Karpas-422 (cell line): ENCODE data around the gene ETAA1. TPM values are rescaled to one million over a fixed set of nuclear protein-coding genes. Genes with fewer than 3 reads are reported as not detected.

Experiments
- DNase-seq: peaks from one replicate; pipeline ENCODE4 v3.0.0-alpha.2; 2015
- H2AFZ ChIP-seq: fragments of 200-600 bp; sonication (generic); 2 replicates; pipeline ENCODE4 v1.6.1; 2014; ENCODE audit warnings: antibody characterized with exemption, low read length, mixed read lengths
- H3K27ac ChIP-seq: fragments of 200-600 bp; sonication (generic); 2 replicates; pipeline ENCODE4 v1.5.1; 2014; ENCODE audit warnings: mild to moderate bottlenecking, low read length, moderate library complexity
- H3K27me3 ChIP-seq: fragments of 200-600 bp; sonication (generic); 2 replicates; pipeline ENCODE4 v1.6.1; 2014; ENCODE audit warnings: low read length, mixed read lengths
- H3K36me3 ChIP-seq: fragments of 200-600 bp; sonication (generic); 2 replicates; pipeline ENCODE4 v1.6.1; 2014; ENCODE audit warnings: low read length, mixed read lengths; ENCODE audit not compliant: insufficient read depth
- H3K4me1 ChIP-seq: fragments of 200-600 bp; sonication (generic); 2 replicates; pipeline ENCODE4 v1.6.1; 2014; ENCODE audit warnings: mild to moderate bottlenecking, low read length, mixed read lengths
- H3K4me2 ChIP-seq: fragments of 200-600 bp; sonication (generic); 2 replicates; pipeline ENCODE4 v1.6.1; 2014; ENCODE audit warnings: low read length, low read depth, mild to moderate bottlenecking; ENCODE audit not compliant: poor library complexity, severe bottlenecking
- H3K4me3 ChIP-seq: fragments of 200-600 bp; sonication (generic); 2 replicates; pipeline ENCODE4 v1.5.1; 2014; ENCODE audit warnings: mild to moderate bottlenecking, antibody characterized with exemption, low read length, mixed read lengths
- H3K79me2 ChIP-seq: fragments of 200-600 bp; sonication (generic); 2 replicates; pipeline ENCODE4 v1.6.1; 2014; ENCODE audit warnings: mild to moderate bottlenecking, low read length, mixed read lengths
- H3K9ac ChIP-seq: fragments of 200-600 bp; sonication (generic); 2 replicates; pipeline ENCODE4 v1.6.0; 2014; ENCODE audit warnings: low read length
- H3K9me2 ChIP-seq: fragments of 200-600 bp; sonication (generic), shearing (Covaris generic); replicated peaks from 2 replicates; pipeline ENCODE4 v1.6.0; 2014; ENCODE audit warnings: mild to moderate bottlenecking, low read length, moderate library complexity; ENCODE audit not compliant: insufficient read depth
- H3K9me3 ChIP-seq: fragments of 300-700, 200-600 bp; sonication (generic); 2 replicates; pipeline ENCODE4 v1.6.1; 2014; ENCODE audit warnings: low read length, mixed read lengths
- H4K20me1 ChIP-seq: fragments of 200-600 bp; sonication (generic); 2 replicates; pipeline ENCODE4 v1.6.1; 2014; ENCODE audit warnings: mild to moderate bottlenecking, antibody characterized with exemption, low read length, low read depth; ENCODE audit not compliant: insufficient read depth
- total RNA-seq: library from RNA; depleted of rRNA; stranded (reverse); fragments of >200 nt; shearing (Covaris generic); gene quantifications from 2 replicates; pipeline ENCODE4 v1.2.3, GENCODE V29; 2014; ENCODE audit warnings: low replicate concordance

Gene ETAA1
- total RNA-seq, 1 experiment from 2014 or later, result 38.2 TPM

DNA sequence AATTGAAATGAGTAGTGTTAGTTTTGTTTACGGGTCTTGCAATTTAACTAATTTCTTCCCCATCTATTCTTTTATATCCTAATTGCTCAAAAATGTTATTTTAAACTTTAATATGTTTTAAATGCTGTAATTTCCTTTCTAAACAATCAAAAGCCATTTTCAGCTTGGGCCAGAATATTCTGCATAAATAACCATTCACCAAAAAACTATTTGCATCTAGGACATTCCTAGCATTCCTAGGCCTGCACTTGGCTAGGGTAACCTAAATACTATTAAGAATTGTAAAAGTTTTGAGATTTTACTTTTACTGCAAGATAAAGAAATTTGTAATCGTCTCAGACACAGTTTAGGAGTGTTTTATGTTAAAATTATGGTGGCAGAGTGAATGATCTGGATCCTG, 7.8 kb upstream of the ETAA1 start:
- DNase-seq, result no peak
- Histone ChIP-seq H3K4me3 (no peak overlapping the region), H2AFZ (no peak overlapping the region), H4K20me1 (no peaks in the 10 kb centered on the region), H3K9me2 (no peaks in the 10 kb centered on the region), H3K27ac (no peak overlapping the region), H3K9me3 (no peaks in the 10 kb centered on the region), H3K36me3 (no peaks in the 10 kb centered on the region), H3K27me3 (no peaks in the 10 kb centered on the region), H3K4me2 (no peak overlapping the region), H3K4me1 (no peaks in the 10 kb centered on the region), H3K79me2 (no peaks in the 10 kb centered on the region), H3K9ac (no peak overlapping the region)

DNA sequence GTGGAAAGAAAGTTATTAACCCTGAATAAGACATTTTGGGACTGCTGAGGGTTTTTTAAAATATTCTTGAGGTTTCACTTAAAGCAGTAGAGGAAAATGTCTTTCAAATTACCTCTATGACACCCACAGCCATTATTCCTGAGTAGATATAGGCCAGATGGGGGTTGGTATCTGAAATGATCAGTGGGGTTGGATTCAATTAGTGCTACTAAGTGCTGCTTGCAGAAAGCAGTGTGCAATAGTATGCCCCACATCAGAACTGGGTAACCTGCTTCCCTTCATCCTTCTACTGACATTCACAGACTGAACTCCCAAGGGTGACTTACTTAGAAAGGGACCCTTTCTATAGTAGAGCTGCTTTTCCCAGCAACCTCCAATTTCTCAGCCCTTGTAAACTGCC, 7.3 kb upstream of the ETAA1 start:
- Histone ChIP-seq H3K4me1 (no peaks in the 10 kb centered on the region), H3K27me3 (no peaks in the 10 kb centered on the region), H3K4me2 (no peak overlapping the region), H3K4me3 (no peak overlapping the region), H4K20me1 (no peaks in the 10 kb centered on the region), H3K79me2 (no peaks in the 10 kb centered on the region), H3K9ac (no peak overlapping the region), H3K27ac (no peak overlapping the region), H2AFZ (no peak overlapping the region), H3K9me2 (no peaks in the 10 kb centered on the region), H3K9me3 (no peaks in the 10 kb centered on the region), H3K36me3 (no peaks in the 10 kb centered on the region)
- DNase-seq, result no peak

GRCh38 chr2:67393237-67393636, 3.9 kb upstream of the ETAA1 start:
- H3K4me2 ChIP-seq, result no peak overlapping the region
- H3K4me3 ChIP-seq, result no peak overlapping the region
- no peaks in the 10 kb centered on the region for H3K36me3 ChIP-seq
- H4K20me1 ChIP-seq, result no peaks in the 10 kb centered on the region
- no peak overlapping the region for H2AFZ ChIP-seq
- H3K27me3 ChIP-seq, result no peaks in the 10 kb centered on the region
- H3K9ac ChIP-seq, result no peak overlapping the region
- no peaks in the 10 kb centered on the region for H3K9me2 ChIP-seq
- peaks cover 7% of the 10 kb centered on the region for H3K4me1 ChIP-seq
- peaks cover 10% of the 10 kb centered on the region for H3K79me2 ChIP-seq
- no peak for DNase-seq
- H3K27ac ChIP-seq, result no peak overlapping the region
- no peaks in the 10 kb centered on the region for H3K9me3 ChIP-seq

DNA sequence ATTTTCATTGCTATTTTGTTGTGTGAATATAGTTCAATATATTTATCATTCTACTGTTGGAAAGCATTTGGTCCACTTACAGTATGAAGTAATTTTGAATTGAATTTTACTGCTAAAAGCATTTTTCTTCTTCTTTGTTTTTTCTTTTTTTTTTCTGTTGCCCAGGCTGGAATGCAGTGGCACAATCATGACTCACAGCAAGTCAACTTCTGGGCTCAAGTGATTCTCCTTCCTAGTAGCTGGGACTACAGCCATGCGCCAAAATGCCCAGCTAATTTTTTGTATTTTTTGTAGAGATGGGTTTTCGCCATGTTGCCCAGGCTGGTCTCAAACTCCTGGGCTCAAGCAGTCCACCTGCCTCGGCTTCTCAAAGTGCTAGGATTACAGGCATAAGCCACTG, 2.4 kb upstream of the ETAA1 start:
- no peak overlapping the region for H3K4me3 ChIP-seq
- H3K9ac ChIP-seq, result no peak overlapping the region
- H4K20me1 ChIP-seq, result no peaks in the 10 kb centered on the region
- DNase-seq, result no peak
- no peaks in the 10 kb centered on the region for H3K27me3 ChIP-seq
- H3K4me1 ChIP-seq, result peaks cover 20% of the 10 kb centered on the region
- H3K27ac ChIP-seq, result no peak overlapping the region
- H3K4me2 ChIP-seq, result no peak overlapping the region
- H3K36me3 ChIP-seq, result peaks cover 9% of the 10 kb centered on the region; the same call in 1 of the 2 replicates
- no peaks in the 10 kb centered on the region for H3K9me3 ChIP-seq
- H2AFZ ChIP-seq, result no peak overlapping the region
- H3K9me2 ChIP-seq, result no peaks in the 10 kb centered on the region
- H3K79me2 ChIP-seq, result peaks cover 24% of the 10 kb centered on the region

DNA sequence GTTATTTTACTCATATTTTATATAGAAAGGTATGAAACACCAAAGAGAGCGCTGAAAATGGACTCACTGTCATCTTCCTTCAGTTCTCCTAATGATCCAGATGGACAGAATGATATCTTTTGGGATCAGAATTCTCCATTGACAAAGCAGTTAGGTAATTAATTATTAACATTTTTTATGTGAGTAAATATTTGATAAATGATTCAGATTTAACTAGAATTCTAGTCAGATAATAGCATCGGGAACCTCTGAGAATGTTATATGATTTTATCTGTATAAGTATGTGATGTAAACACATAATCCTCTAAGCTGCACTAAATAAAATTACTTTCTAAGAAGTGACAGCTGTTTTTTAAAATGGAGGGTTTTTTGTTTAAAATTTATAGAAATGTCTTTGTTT, 2.0 kb downstream of the ETAA1 start:
- Histone ChIP-seq H3K4me2 (peak overlapping the region; percentile 89), H3K9me2 (no peaks in the 10 kb centered on the region), H3K9me3 (no peaks in the 10 kb centered on the region), H3K27ac (no peak overlapping the region), H4K20me1 (no peaks in the 10 kb centered on the region), H3K4me1 (peaks cover 29% of the 10 kb centered on the region), H3K4me3 (peak overlapping the region; percentile 70), H3K79me2 (peaks cover 59% of the 10 kb centered on the region), H2AFZ (no peak overlapping the region), H3K9ac (peak overlapping the region; percentile 86; the same call in 1 of the 2 replicates), H3K27me3 (no peaks in the 10 kb centered on the region), H3K36me3 (peaks cover 52% of the 10 kb centered on the region)
- no peak for DNase-seq

- Histone ChIP-seq H3K9ac (no peak overlapping the region), H3K27me3 (no peaks in the 10 kb centered on the region), H3K27ac (no peak overlapping the region), H3K4me3 (no peak overlapping the region), H3K79me2 (peaks cover 67% of the 10 kb centered on the region), H3K36me3 (peaks cover 59% of the 10 kb centered on the region), H3K4me1 (peaks cover 29% of the 10 kb centered on the region), H3K9me2 (no peaks in the 10 kb centered on the region), H3K9me3 (no peaks in the 10 kb centered on the region), H2AFZ (no peak overlapping the region), H3K4me2 (peak overlapping the region; percentile 89), H4K20me1 (no peaks in the 10 kb centered on the region)
- no peak for DNase-seq
These were observed 2.8 kb downstream of the ETAA1 start for GRCh38 chr2:67399831-67400489.

DNA sequence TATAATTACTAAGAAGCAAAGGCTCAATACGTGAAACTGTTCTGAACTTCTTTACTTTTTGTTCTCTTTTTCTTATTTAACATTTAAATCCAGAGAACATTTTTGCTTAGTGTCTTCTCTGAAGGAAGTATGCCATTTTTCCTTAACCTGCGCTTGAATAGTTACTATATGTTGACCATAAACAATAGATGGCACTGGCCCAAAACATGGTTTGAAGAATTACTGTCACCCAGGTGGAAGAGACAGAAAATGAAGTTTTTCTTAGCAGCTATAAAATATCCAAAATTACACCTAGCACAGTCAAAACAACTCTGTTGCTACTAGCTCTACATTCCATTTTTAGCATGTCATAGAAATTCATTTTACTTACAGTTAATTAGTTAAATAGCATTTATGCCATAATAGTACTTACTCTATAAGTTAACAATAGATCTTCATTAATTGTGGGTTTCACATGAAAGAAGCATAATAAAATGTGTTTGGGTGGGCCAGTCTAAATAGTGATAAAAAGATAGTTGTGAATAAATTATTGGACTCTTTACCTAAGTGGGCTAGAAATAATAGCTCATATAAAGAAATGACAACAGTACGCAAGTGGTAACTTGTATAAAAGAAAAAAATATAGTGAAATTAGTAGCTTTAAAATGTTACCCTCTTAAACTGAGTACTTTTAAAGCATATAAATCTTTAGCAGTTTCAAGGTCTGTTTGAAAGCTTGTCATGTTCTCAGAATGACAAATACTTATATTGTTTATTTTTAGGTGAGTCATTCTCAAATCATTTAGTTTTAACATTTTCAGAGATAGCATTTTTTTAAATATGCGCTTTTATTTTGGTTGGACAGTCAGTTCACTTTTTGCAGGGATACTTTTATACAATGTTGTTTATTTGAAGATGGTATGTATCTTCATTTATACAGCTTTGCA, 3.7 kb downstream of the ETAA1 start:
- Histone ChIP-seq H3K27me3 (no peaks in the 10 kb centered on the region), H3K36me3 (peaks cover 68% of the 10 kb centered on the region), H3K79me2 (peaks cover 74% of the 10 kb centered on the region), H3K4me3 (no peak overlapping the region), H3K9me2 (no peaks in the 10 kb centered on the region), H3K4me1 (peaks cover 29% of the 10 kb centered on the region), H3K9ac (no peak overlapping the region), H3K9me3 (no peaks in the 10 kb centered on the region), H4K20me1 (no peaks in the 10 kb centered on the region), H3K4me2 (peak overlapping the region; percentile 2), H2AFZ (no peak overlapping the region), H3K27ac (no peak overlapping the region)
- DNase-seq, result no peak

DNA sequence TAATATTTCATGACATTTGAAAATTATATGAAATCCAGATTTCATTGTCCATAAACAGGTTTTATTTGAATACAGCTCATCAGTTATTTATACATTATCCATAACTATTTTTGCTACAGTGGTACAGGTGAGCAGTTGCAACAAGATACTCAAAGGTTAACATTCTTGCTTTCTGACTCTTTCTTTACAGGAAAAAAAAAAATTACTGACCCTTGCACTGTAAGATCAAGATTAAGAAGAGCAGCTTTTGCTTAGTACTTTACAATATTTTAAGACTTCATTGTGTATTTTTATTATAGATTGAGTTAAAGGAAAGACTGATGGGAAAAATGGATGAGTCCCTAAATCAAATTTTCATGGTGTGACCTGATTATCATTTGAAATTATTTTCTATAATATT, 11.2 kb downstream of the ETAA1 start:
- Histone ChIP-seq H4K20me1 (peaks cover 4% of the 10 kb centered on the region; the same call in 1 of the 2 replicates), H3K4me2 (no peak overlapping the region), H3K79me2 (peaks cover 33% of the 10 kb centered on the region), H3K9me3 (no peaks in the 10 kb centered on the region), H3K9ac (no peak overlapping the region), H3K4me1 (no peaks in the 10 kb centered on the region), H3K36me3 (peaks cover 58% of the 10 kb centered on the region), H3K4me3 (no peak overlapping the region), H2AFZ (no peak overlapping the region), H3K9me2 (no peaks in the 10 kb centered on the region), H3K27me3 (no peaks in the 10 kb centered on the region), H3K27ac (no peak overlapping the region)
- DNase-seq, result no peak
